HG03066 (cell line): Measurements from ENCODE around the gene CYYR1.

Experiments used
- ATAC-seq: cut with Tn5 transposase; IDR thresholded peaks from one replicate; pipeline ENCODE4 v1.9.1; 2021; ENCODE audit warnings: low read depth; ENCODE audit not compliant: unreplicated experiment

CYYR1 gene

GRCh38 chr21:26572702-26573381 is at the start of gene CYYR1:
CYYR1 (minus strand) TSS chr21:26573286; CDS start chr21:26572940, 346 bp downstream.
- ATAC-seq, result no peak

- ATAC-seq, result no peak
Observed at GRCh38 chr21:26617176-26617575, 44.1 kb upstream of the CYYR1 start.

- ATAC-seq, result no peak
Observed at GRCh38 chr21:26614251-26614650, 41.2 kb upstream of the CYYR1 start.

DNA sequence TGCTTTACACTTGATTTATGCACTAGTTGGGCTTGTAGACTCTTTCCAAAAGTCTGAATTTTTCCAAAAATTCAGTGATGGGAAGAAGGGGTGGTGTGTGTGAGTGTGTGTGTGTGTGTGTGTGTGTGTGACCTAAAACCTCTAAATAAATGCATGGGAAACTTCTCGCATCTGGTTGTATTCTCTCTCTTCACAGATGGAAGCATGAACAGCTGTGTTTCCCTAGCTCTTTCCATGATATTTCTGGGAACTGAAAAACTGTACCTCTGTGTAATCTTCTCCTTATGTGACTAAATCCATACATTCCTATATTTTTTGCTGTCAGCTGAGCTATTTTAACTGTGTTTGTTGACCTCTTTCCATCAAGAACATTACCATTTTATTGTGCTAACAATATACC is 26.2 kb upstream of the CYYR1 start:
- ATAC-seq, result no peak

DNA sequence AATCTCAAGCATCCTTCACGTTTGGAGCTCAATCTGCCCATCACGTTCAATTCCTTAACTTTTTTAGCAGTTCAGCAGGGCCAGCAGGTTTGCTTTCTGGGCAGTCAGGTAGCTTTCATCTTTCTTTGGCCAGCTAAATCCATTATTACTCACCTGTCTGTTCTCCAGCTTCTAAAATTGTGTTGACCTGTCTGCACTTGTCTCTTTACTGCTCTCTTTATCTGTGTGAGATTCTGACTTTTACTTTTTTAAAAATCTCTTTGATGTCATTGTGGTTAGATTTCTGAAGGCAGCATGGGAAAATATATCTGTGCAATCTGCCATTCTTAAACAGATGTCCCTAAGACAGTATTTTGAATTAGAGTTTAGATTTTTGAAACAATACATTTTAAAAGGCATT is 24.9 kb upstream of the CYYR1 start:
- ATAC-seq, result no peak

DNA sequence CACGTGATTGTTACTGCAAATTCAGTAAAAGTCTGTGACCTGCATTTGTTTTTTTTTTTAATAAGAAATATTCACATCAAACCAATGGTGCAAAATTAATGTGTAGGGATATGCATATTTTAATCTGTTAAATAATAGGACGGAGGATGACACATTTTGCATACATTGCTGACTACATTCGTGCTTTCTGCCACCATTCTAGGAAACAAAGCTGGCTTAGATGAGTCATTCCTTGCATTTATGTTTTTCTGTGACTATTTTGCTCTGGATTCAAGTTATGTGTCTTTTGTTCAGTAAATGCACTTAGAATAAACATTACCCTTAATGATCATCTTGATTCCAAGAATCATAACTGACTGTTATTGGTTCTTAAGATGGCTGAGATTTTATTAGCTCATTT is 23.9 kb upstream of the CYYR1 start:
- no peak for ATAC-seq

- ATAC-seq, result no peak
Observed at GRCh38 chr21:26595971-26596370, 22.9 kb upstream of the CYYR1 start.

DNA sequence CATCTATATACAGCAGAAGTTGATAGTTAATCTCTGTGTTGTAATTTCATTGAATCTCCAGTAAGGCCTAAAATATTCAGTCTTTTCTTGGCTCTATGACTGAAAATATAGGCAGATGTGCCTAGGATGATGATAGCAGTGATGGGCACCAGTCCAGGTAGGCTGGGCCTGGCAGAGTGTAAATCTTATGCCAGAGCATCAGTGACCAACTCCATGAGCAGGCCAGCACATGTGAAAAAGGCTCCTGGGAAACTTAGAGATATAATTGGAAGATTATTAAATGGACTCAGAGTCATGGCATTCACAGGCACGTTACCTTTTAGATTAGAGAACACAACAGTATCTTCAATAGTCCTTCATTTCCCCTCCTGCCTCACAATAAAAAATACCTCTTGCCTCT is 20.7 kb upstream of the CYYR1 start:
- no peak for ATAC-seq

- no peak for ATAC-seq
Observed at GRCh38 chr21:26591543-26591942, 18.5 kb upstream of the CYYR1 start.

DNA sequence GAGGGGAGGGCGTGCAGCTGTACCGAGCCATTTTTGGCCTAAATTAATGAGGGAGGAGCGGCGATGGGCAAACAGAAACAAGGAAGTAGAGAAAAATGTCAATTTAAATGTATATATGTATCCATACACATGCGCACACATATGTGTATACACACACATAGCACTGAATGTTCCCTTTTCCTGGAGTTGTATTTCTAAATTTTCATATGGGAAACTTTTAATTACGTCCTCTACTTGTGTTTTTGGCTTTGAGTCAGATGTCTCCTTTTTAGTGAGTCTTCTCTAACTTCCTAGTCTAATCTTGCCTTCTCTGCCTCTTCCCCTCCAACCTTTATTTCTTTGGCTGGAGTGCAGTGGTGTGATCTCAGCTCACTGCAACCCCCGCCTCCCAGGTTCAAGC is 15.4 kb upstream of the CYYR1 start:
- ATAC-seq, result no peak

DNA sequence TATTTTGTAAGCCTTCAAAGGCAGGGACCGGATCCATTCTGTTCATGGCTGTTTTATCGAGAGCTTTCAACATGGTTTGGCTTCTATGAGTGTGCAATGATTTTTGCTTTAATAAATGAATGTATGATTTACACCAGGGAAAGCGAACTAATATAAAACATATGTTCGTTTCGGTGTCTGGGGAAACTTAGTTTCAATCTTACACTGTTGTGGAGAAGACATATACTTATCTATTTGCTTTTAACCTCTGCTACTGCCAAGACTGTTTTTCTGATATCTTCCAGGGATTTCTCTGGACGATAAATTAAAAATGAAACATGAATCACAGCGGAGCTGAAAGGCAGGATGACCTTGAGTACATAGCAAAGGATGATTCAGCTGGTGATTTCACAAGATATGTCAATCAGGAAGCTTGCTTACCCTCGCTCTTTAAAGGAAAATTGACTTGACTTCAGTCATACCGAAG is 14.7 kb upstream of the CYYR1 start:
- no peak for ATAC-seq

GRCh38 chr21:26583769-26584168 is 10.7 kb upstream of the CYYR1 start:
- no peak for ATAC-seq

DNA sequence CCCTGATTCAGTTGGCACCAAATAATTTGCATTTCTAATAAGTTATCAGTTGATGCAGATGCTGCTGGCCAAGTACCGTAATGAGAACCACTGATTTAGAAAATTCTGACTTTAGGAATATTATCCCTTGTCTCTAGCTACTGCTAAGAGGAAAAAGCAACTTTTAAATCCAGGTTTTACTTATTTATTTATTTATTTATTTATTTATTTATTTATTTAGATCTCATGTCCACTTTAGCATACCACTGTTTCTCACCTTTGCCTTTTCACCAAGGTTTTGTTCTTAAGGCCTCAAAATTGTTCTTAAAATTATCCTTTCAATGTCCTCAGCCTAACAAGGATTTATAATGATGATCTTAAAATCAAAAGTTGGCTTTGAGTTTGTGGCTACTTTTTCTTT is 8.7 kb upstream of the CYYR1 start:
- ATAC-seq, result no peak

- ATAC-seq, result no peak
Observed at GRCh38 chr21:26572076-26572701, 897 bp downstream of the CYYR1 start.

- no peak for ATAC-seq
Observed at GRCh38 chr21:26570203-26570602, 2.9 kb downstream of the CYYR1 start.

DNA sequence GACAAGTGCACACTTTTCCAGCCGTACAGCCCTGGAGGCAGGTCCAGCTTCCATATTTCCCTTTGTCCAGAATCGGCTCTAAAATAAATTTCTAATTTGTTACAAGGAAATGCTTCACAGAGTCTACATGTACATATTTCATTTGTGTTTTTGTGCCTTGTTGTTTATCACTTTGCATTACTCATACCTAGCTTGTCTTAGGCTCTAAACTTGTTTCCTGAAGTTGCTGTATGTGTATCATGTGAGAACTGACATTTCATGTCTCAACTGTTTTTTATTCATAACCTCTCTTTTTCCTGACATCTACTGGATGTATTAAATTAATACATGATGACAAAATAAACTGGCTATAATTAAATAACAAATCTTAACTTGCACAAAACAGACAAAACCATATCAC is 7.5 kb downstream of the CYYR1 start:
- no peak for ATAC-seq

DNA sequence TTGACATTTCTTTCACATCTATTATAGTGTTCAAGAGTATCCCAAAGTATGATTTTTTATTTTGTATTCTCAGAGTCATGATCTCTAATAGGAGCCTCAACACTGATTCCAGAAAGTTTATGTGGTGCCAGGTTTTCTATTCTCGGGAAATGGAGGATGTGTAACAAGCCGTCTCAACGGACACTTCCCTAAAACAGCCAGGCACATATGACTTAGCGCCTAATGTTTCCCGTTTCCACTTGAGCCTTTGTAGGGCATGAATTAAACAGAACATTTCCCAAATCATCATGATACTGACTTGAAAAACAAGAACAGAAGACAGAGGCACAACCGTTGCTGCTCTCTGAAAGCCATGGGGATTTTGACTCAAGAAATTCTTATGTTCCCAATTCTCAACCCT is 8.0 kb downstream of the CYYR1 start:
- no peak for ATAC-seq

DNA sequence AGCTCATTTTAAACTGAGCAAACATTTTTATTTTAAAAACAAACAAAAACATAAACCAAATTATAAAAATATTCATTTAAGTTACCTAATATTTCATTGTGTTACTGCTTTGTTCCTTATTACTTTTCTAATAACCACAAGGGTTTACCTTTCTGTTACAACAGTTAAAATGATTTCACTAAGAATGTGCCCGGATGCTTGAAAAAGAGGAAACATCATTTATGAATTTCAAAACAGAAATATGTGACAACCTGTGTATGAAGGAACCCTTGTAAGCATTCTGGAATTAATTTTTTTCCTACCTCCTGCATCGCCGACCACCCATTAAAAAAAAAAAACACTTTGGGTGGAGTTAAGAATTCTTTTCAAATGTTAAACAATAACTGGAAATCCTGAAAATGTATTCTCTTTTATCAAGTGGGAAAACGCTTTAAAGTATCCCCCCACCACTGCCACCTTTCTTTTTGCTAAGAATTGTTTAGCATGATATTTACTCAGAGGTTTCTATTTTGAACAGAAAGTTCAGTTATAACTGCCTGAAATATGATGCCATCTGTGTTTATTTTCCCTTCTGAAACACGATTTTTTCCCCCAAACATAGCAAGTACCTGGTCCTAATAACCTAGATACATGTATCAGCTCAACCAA is 9.1 kb downstream of the CYYR1 start:
- ATAC-seq, result no peak

GRCh38 chr21:26560612-26561011 is 12.5 kb downstream of the CYYR1 start:
- ATAC-seq, result no peak

DNA sequence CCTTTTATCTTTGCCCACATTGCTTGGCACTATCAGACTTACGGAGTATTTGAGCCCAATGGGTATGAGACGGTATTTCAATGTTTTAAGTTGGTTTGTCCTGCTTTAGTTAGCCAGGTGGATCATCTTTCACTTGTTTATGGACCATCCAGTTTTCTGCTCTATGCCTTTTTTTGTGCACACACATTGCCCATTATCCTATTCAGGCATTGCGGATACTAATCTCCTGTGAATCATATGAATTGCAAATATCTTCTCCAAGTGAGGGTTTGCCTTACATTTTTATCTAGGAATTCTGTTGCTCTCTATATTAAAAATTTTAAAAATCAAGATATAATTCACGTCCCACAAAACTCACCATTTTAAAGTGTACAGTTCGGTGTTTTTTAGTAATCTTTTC is 14.0 kb downstream of the CYYR1 start:
- ATAC-seq, result no peak

DNA sequence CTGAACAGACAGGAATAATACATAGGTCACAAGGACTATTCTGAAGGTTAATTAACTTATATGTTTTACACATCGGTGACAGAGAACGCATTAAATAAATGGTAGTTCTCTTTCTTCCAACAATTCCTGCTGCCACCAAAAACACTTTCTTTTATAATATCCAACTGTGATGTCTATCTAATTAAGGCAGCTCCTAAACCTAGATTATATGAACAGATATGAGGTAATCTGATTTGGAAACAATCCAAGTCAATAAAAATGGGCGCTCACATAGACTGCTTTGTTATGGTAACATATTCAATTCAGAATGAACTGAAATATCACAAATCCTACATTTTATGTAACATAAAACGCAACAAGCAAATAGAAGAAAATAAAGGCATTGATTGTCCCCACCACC is 16.0 kb downstream of the CYYR1 start:
- ATAC-seq, result no peak

DNA sequence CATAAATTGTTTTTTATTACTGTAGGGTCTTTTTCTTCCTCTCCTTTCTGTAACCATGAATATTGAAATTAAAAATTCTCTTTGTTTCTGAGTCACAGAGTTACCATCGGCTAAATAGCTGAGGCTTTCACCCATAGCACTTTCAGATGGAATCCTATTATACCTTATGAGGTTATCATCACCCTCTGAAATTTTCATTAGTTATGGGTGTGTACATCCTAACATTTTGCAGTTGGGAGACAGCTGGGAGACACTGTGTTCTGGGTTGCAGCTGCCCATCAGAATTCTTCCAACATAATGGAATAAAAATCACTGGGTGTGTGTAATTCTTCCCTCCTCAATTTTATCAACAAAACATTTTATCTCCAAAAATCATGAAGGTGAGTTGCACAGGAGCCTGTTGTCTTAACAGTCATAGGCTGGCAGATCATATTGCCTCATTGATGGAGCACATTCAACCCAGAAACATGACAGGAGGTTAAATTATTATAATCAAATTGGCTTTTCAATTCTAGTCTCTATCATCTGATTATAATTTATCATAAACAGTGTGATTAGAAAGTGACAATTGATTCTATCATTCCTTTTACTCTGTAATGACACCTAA is 17.4 kb downstream of the CYYR1 start:
- ATAC-seq, result no peak
